HepG2 (cell line): ENCODE data around the gene METTL5. TPM values are rescaled to one million over a fixed set of nuclear protein-coding genes. Genes with fewer than 3 reads are reported as not detected.

Source experiments
- ATAC-seq: fragments of 200-7000 bp; cut with Tn5 transposase; 3 replicates; pipeline ENCODE4 v1.9.1; 2020; ENCODE audit warnings: mild to moderate bottlenecking, moderate library complexity
- BruUV-seq: library from RNA; stranded (reverse); fragments of 400-500 nt; replicated peaks from 2 replicates; lab custom pipeline; 2021; lab: Mats Ljungman, UMichigan
- CTCF ChIA-PET: fragments of 300-600 bp; formaldehyde crosslinking; extraction: SDS; loops from one replicate; lab custom pipeline; 2021; ENCODE audit warnings: low total read pairs, inconsistent platforms, low intra/inter-chr PET ratio; lab: Yijun Ruan, JAX
- POLR2A ChIA-PET: fragments of 350-600 bp; sonication (Branson Sonifier 250); formaldehyde crosslinking; loops from one replicate; lab custom pipeline; 2020; ENCODE audit warnings: antibody characterized with exemption, inconsistent platforms; lab: Yijun Ruan, JAX
- DNase-seq: peaks from one replicate; pipeline ENCODE4 v3.0.0-alpha.2; 2015; ENCODE audit warnings: low spot score
- FAIRE-seq: peaks from 3 replicates; lab custom pipeline; 2011; peaks lifted over from hg19 to GRCh38; lab: Jason Lieb, UNC
- H2AFZ ChIP-seq: one replicate; pipeline ENCODE4 v1.6.1; 2011; ENCODE audit warnings: low read length, inconsistent platforms
- H3K27ac ChIP-seq: fragments of 300-600 bp; 3 replicates; pipeline ENCODE4 v1.8.0; 2011; ENCODE audit warnings: mixed run types, mild to moderate bottlenecking, mixed read lengths, low read length, inconsistent platforms; ENCODE audit not compliant: insufficient read depth; ENCODE audit errors: extremely low read length
- H3K27me3 ChIP-seq, 2 experiments: fragments of 200-600 bp in 1 of 2; 2 replicates in 1 of 2; 3 replicates in 1 of 2; pipeline versions ENCODE4 v1.6.0 to v1.8.0; 2011; ENCODE audit warnings: low read length in 2 of 2, mild to moderate bottlenecking in 2 of 2, moderate library complexity in 2 of 2, inconsistent platforms in 1 of 2; ENCODE audit not compliant: insufficient read depth in 2 of 2, control insufficient read depth in 1 of 2
- H3K36me3 ChIP-seq, 2 experiments: fragments of 200-600 bp in 1 of 2; replicated peaks in 1 of 2; 2 replicates in 1 of 2; 3 replicates in 1 of 2; pipeline versions ENCODE4 v1.5.1 to v1.8.0; 2011; ENCODE audit warnings: low read length in 2 of 2, inconsistent platforms in 1 of 2; ENCODE audit not compliant: insufficient read depth in 2 of 2, control insufficient read depth in 1 of 2
- H3K4me1 ChIP-seq: 2 replicates; pipeline ENCODE4 v1.5.1; 2012; ENCODE audit warnings: low read length, inconsistent platforms; ENCODE audit not compliant: insufficient read depth
- H3K4me2 ChIP-seq: 2 replicates; pipeline ENCODE4 v1.6.0; 2011; ENCODE audit warnings: low read depth, low read length, inconsistent platforms
- H3K4me3 ChIP-seq, 3 experiments: fragments of 200-600 bp in 1 of 3; sonication (generic), shearing (Covaris generic) in 1 of 3; replicated peaks in 1 of 3; 2 replicates each; pipeline ENCODE4 v1.5.1; 2011 to 2016; ENCODE audit warnings: low read length in 3 of 3, inconsistent platforms in 2 of 3, low read depth in 2 of 3, mild to moderate bottlenecking in 2 of 3, control low read depth in 1 of 3, mixed read lengths in 1 of 3; ENCODE audit not compliant: insufficient read depth in 1 of 3
- H3K79me2 ChIP-seq: one replicate; pipeline ENCODE4 v1.6.1; 2011; ENCODE audit warnings: low read length, inconsistent platforms; ENCODE audit not compliant: insufficient read depth
- H3K9ac ChIP-seq: 2 replicates; pipeline ENCODE4 v1.6.0; 2011; ENCODE audit warnings: mild to moderate bottlenecking, low read depth, low read length, inconsistent platforms; ENCODE audit not compliant: insufficient read depth
- H3K9me3 ChIP-seq: 2 replicates; pipeline ENCODE4 v1.5.1; 2012; ENCODE audit warnings: mild to moderate bottlenecking, low read length
- H4K20me1 ChIP-seq: 2 replicates; pipeline ENCODE4 v1.6.0; 2011; ENCODE audit warnings: inconsistent platforms, mild to moderate bottlenecking, low read length, moderate library complexity; ENCODE audit not compliant: insufficient read depth
- CEBPB ChIP-seq: IDR thresholded peaks from 2 replicates; pipeline ENCODE4 v1.6.1; 2011; ENCODE audit warnings: low read depth, low read length, improper control_type of control experiment, borderline replicate concordance
- DMAP1 ChIP-seq: IDR thresholded peaks from 2 replicates; pipeline ENCODE4 v1.6.1; 2016
- RELA ChIP-seq: sonication (generic); formaldehyde crosslinking; IDR thresholded peaks from 2 replicates; pipeline ENCODE4 v1.4.0; 2020; ENCODE audit warnings: missing genetic modification reagents
- SCMH1 ChIP-seq: sonication (generic); formaldehyde crosslinking; IDR thresholded peaks from 2 replicates; pipeline ENCODE4 v1.9.0; 2021; ENCODE audit warnings: missing genetic modification reagents, mild to moderate bottlenecking, borderline replicate concordance
- ZNF563 ChIP-seq: sonication (generic); formaldehyde crosslinking; IDR thresholded peaks from 2 replicates; pipeline ENCODE4 v1.8.0; 2022; ENCODE audit warnings: mild to moderate bottlenecking, moderate library complexity, missing genetic modification reagents
- WGBS: methylation state at CpG from one replicate; pipeline ENCODE4 v1.1.6; 2017; ENCODE audit warnings: low lambda C conversion rate; 5-methylcytosine and 5-hydroxymethylcytosine counted together
- in situ Hi-C: cut with HindIII; loops from 2 replicates; pipeline ENCODE4 v1.10.0; 2017; ENCODE audit warnings: low pct_unique_long_range_greater_than_20kb; ENCODE audit not compliant: extremely low pct_ligation_motif_present
- intact Hi-C: fragments of 100-400 bp; cut with micrococcal nuclease; formaldehyde crosslinking; loops from one replicate; pipeline ENCODE4 v1.10.0; 2022; ENCODE audit not compliant: unreplicated experiment
- polyA plus RNA-seq, 8 experiments: library from polyadenylated mRNA; depleted of rRNA in 3 of 8; stranded (reverse) in 7 of 8; unstranded in 1 of 8; fragments of >200 nt; fragmentation: Illumina TruSeq in 4 of 8; extraction: Trizol in 4 of 8; gene quantifications; 2 replicates each; pipeline versions ENCODE4 v1.2.1 to v1.2.3, GENCODE V29; 2011 to 2016; ENCODE audit warnings: low read depth in 4 of 8, missing spikeins in 1 of 8, mixed read lengths in 1 of 8; ENCODE audit not compliant: insufficient read depth in 1 of 8
- total RNA-seq, 5 experiments: library from RNA; depleted of rRNA; stranded (reverse); fragments of >200 nt; fragmentation: Illumina TruSeq; extraction: Trizol; gene quantifications; 2 replicates each; pipeline ENCODE4 v1.2.3, GENCODE V29; 2016; ENCODE audit warnings: low read depth in 1 of 5

The METTL5 gene
- total and polyA plus RNA-seq, 2 of the 13 experiments (the other 11 are each of a cell fraction or from before 2014, with no cell fraction given) = 50.7 to 95.1 TPM

DNA sequence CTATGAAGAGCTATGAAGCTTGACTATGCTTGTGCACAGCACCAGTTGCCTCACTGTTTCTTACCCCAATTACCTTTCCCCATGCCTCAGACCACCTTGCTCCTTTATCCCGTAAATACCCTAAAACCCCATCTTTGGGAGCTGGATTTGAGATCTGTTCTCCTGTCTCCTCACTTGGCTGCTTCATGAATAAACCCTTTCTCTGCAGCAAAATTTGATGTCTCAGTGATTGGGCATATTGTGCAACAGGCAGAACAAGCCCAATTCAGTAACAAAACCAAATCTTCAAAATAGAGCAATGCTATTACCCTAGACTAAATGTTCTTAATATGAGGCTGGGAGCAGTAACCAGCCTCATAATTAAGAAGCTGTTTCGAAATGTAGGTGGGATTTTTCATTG, 29.5 kb downstream of the METTL5 start:
- POLR2A ChIA-PET = interaction anchor here (0.8 kb wide), 1 partner anchor 9 kb away, joined by 3 read pairs; no protein-coding TSS in a partner anchor
- CTCF ChIA-PET = no interaction called here

DNA sequence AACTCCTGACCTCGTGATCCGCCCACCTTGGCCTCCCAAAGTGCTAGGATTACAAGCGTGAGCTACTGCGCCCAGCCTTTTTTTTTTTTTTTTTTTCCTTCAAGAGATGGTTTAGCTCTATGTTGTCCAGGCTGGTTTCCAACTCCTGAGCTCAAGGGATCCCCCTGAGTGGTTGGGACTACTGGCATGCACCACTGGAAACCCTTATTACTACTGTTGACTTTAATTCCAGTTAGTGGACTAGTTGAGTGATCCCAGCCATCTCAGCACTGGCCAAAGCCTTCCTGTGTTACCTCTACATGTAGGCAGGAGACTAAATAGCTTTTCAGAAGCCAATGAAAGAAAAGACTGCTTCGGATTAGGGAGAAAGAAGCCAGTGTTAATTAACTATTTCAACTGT, 34.1 kb downstream of the METTL5 start:
- POLR2A ChIA-PET = interaction anchor here (0.5 to 1.3 kb wide), 5 partner anchors 8 to 96 kb away, joined by 3 to 12 read pairs (median 5); partner anchors contain the start of genes CFAP210, PHOSPHO2, SSB and UBR3
- no TSS peak for BruUV-seq

More for the DNA sequence above, 29.5 kb downstream of the METTL5 start:
- Histone ChIP-seq H3K4me3 (no peak overlapping the region), H3K79me2 (peaks cover 15% of the 10 kb centered on the region), H3K27ac (no peak overlapping the region), H3K36me3 (no peaks in the 10 kb centered on the region), H4K20me1 (peaks cover 5% of the 10 kb centered on the region; the same call in 1 of the 2 replicates), H3K4me2 (no peak overlapping the region), H3K27me3 (no peaks in the 10 kb centered on the region; a peak in 1 of 5 replicates)
- ATAC-seq (no peak), DNase-seq (no peak)
- TF ChIP-seq SCMH1 = no peak
- peak; percentile 42; the same call in 1 of the 2 replicates for TF ChIP-seq CEBPB
- TF ChIP-seq, all 625 proteins: peak for 1
- FAIRE-seq = no peak
- Histone ChIP-seq H2AFZ (no peak overlapping the region), H3K9ac (no peak overlapping the region), H3K9me3 (no peaks in the 10 kb centered on the region), H3K4me1 (peaks cover 12% of the 10 kb centered on the region)
- intact Hi-C loops = no loop called here
- in situ Hi-C loops = no loop called here
- WGBS = 56% methylated on average over 2 of the region's 2 CpGs
- BruUV-seq = no TSS peak

More for the DNA sequence above, 34.1 kb downstream of the METTL5 start:
- WGBS = 75% methylated on average over 5 of the region's 5 CpGs
- ATAC-seq (no peak), FAIRE-seq (no peak), DNase-seq (no peak)
- Histone ChIP-seq H3K9ac (no peak overlapping the region), H3K79me2 (no peaks in the 10 kb centered on the region), H3K9me3 (no peaks in the 10 kb centered on the region), H3K4me1 (peaks cover 12% of the 10 kb centered on the region), H3K27me3 (no peaks in the 10 kb centered on the region), H2AFZ (no peak overlapping the region), H3K36me3 (no peaks in the 10 kb centered on the region), H3K4me2 (no peak overlapping the region), H3K4me3 (no peak overlapping the region), H3K27ac (no peak overlapping the region), H4K20me1 (no peaks in the 10 kb centered on the region)
- in situ Hi-C loops (no loop called here), intact Hi-C loops (loop anchor here (2.0 kb wide), 1 partner anchor 262 kb away; no protein-coding TSS in a partner anchor)
- CTCF ChIA-PET = interaction anchor here (1.1 kb wide), 1 partner anchor 263 kb away, joined by 3 read pairs; no protein-coding TSS in a partner anchor
- TF ChIP-seq RELA (CRISPR knock-in tag) = no peak
- no peak for TF ChIP-seq DMAP1 (CRISPR knock-in tag)
- TF ChIP-seq ZNF563 (CRISPR knock-in tag) = no peak
